PC-9 (cell line): ENCODE measurements around the gene COMMD4. TPM values are rescaled to one million over a fixed set of nuclear protein-coding genes. Genes with fewer than 3 reads are reported as not detected.
A peak's percentile ranks its signal among the peaks of the same experiment; 100 is the strongest.
"Not testable (repeated sequence)": the region's sequence is repeated elsewhere in the genome, so short reads cannot be mapped to it uniquely, and the experiment has no call there.

Source experiments
- BruUV-seq: library from RNA; stranded (reverse); fragments of 400-500 nt; replicated peaks from 2 replicates; lab custom pipeline; 2021; lab: Mats Ljungman, UMichigan
- CTCF ChIA-PET: fragments of 300-600 bp; sonication (Branson Sonifier 250); formaldehyde crosslinking; loops from one replicate; lab custom pipeline; 2022; ENCODE audit warnings: antibody characterized with exemption; lab: Charles Lee
- POLR2A ChIA-PET: fragments of 300-600 bp; sonication (Branson Sonifier 250); formaldehyde crosslinking; loops from one replicate; lab custom pipeline; 2022; ENCODE audit warnings: antibody characterized with exemption; ENCODE audit not compliant: unreplicated experiment; lab: Charles Lee
- DNase-seq, 2 experiments: peaks; one replicate each; pipeline versions ENCODE4 v3.0.0 to v3.0.0-alpha.2; 2015 to 2022; ENCODE audit warnings: mixed read lengths in 1 of 2
- H2AFZ ChIP-seq: fragments of 200-600 bp; sonication (generic); 2 replicates; pipeline ENCODE4 v1.8.1; 2017; ENCODE audit warnings: antibody characterized with exemption
- H3F3A ChIP-seq: fragments of 200-600 bp; sonication (generic); 2 replicates; pipeline ENCODE4 v1.8.1; 2017; ENCODE audit warnings: antibody characterized with exemption, mild to moderate bottlenecking, low read depth; ENCODE audit not compliant: insufficient read depth
- H3K27ac ChIP-seq: fragments of 200-600 bp; sonication (generic); 2 replicates; pipeline ENCODE4 v1.6.1; 2016; ENCODE audit warnings: mixed run types
- H3K27me3 ChIP-seq: fragments of 200-600 bp; sonication (generic); 2 replicates; pipeline ENCODE4 v1.6.1; 2016; ENCODE audit warnings: low read depth, mixed run types; ENCODE audit not compliant: insufficient read depth
- H3K36me3 ChIP-seq: fragments of 200-600 bp; sonication (generic); 2 replicates; pipeline ENCODE4 v1.6.1; 2016; ENCODE audit warnings: low read depth, mixed run types
- H3K4me1 ChIP-seq: fragments of 200-600 bp; sonication (generic); replicated peaks from 2 replicates; pipeline ENCODE4 v1.6.1; 2016; ENCODE audit warnings: mixed run types; ENCODE audit not compliant: insufficient read depth
- H3K4me2 ChIP-seq: fragments of 200-600 bp; sonication (generic); 2 replicates; pipeline ENCODE4 v1.6.1; 2017; ENCODE audit warnings: mixed run types
- H3K4me3 ChIP-seq: fragments of 200-600 bp; sonication (generic); 2 replicates; pipeline ENCODE4 v1.6.1; 2016; ENCODE audit warnings: mixed run types
- H3K79me2 ChIP-seq: fragments of 200-600 bp; sonication (generic); 2 replicates; pipeline ENCODE4 v1.6.1; 2017; ENCODE audit warnings: low read depth, mixed run types
- H3K9me2 ChIP-seq: fragments of 200-600 bp; sonication (generic); 2 replicates; pipeline ENCODE4 v1.8.1; 2017; ENCODE audit warnings: mild to moderate bottlenecking; ENCODE audit not compliant: insufficient read depth
- H3K9me3 ChIP-seq: fragments of 200-600 bp; sonication (generic); 2 replicates; pipeline ENCODE4 v1.8.1; 2016; ENCODE audit warnings: low read depth; ENCODE audit not compliant: insufficient read depth
- H4K20me1 ChIP-seq: fragments of 200-600 bp; sonication (generic); 2 replicates; pipeline ENCODE4 v1.8.1; 2017; ENCODE audit not compliant: insufficient read depth
- CTCF ChIP-seq: fragments of 200-600 bp; sonication (generic); conservative IDR thresholded peaks from 2 replicates; pipeline ENCODE4 v1.6.1; 2017; ENCODE audit warnings: mixed run types, antibody characterized with exemption, mild to moderate bottlenecking, moderate library complexity
- EZH2 ChIP-seq: fragments of 200-600 bp; sonication (generic); IDR thresholded peaks from 2 replicates; pipeline ENCODE4 v1.8.0; 2017; ENCODE audit warnings: antibody characterized with exemption, low read depth
- intact Hi-C: fragments of 100-400 bp; cut with micrococcal nuclease; formaldehyde crosslinking; loops from one replicate; pipeline ENCODE4 v1.10.0; 2022; ENCODE audit not compliant: unreplicated experiment
- total RNA-seq: library from RNA; stranded (reverse); gene quantifications from 2 replicates; pipeline ENCODE4 v1.2.3, GENCODE V29; 2021

The COMMD4 gene
- total RNA-seq, 1 experiment from 2014 or later, result 132 TPM

DNA sequence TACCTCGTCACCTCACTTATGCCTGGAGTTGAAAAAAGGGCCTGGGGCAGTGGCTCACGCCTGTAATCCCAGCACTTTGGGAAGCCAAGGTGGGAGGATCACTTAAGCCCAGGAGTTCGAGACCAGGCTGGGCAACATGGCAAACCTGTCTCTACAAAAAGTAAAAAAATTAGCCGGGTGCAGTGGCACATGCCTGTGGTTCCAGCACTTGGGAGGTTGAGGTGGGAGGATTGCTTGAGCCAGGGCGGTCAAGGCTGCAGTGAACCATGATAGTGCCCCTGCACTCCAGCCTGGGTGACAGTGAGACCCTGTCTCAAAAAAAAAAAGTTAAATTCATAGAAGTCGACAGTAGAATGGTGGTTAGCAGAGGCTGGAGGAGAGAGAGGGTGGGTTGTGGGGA lies 6.4 kb downstream of the COMMD4 start:
- Histone ChIP-seq H3F3A (peaks cover 3% of the 10 kb centered on the region; the same call in 1 of the 2 replicates), H3K36me3 (no peaks in the 10 kb centered on the region; the same call in 1 of the 2 replicates), H3K27ac (no peak overlapping the region), H3K27me3 (no peaks in the 10 kb centered on the region), H4K20me1 (no peaks in the 10 kb centered on the region), H3K79me2 (no peaks in the 10 kb centered on the region), H3K9me2 (no peaks in the 10 kb centered on the region), H3K4me2 (no peak overlapping the region), H3K4me3 (no peak overlapping the region), H2AFZ (no peak overlapping the region), H3K9me3 (no peaks in the 10 kb centered on the region), H3K4me1 (no peaks in the 10 kb centered on the region)
- no TSS peak for BruUV-seq
- TF ChIP-seq CTCF (no peak), EZH2 (no peak)
- intact Hi-C loops, result no loop called here
- ChIA-PET CTCF (no interaction called here), POLR2A (interaction anchor here (0.7 kb wide), 1 partner anchor 18 kb away, joined by 3 read pairs; no protein-coding TSS in a partner anchor)
- no peak for DNase-seq

GRCh38 chr15:75343953-75344352 lies 8.1 kb downstream of the COMMD4 start:
- H3K4me3 ChIP-seq, H3K27ac ChIP-seq, H3K9me3 ChIP-seq, H3K4me1 ChIP-seq, CTCF ChIA-PET, DNase-seq, H3K79me2 ChIP-seq, POLR2A ChIA-PET, H2AFZ ChIP-seq, H3K9me2 ChIP-seq, intact Hi-C loops, H4K20me1 ChIP-seq, H3K27me3 ChIP-seq, BruUV-seq, H3K36me3 ChIP-seq, H3K4me2 ChIP-seq, H3F3A ChIP-seq: not testable (repeated sequence)

DNA sequence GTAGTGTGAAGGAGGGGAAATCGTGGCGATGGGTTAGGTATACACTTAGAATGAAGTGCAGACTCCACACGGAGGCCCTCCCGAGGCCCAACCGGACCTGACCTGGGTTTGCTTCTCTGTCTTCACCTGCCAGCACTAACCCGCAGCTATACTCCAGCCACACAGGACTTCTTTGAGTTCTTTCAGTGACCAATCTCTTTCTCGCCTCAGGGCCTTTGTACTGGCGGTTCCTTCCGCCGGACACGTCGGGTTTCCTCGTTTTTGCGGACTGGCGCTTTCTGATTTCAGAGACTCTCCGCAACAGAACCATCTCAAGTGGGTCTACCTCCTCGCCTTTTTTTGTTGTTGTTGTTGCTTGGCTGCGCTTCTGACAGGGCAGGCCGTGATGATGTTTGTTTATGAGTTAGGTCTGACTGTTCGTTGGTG lies 10.9 kb downstream of the COMMD4 start, which contains the start of gene NEIL1:
Gene NEIL1 (plus strand): TSS at position 244 of the 426 bp plus-strand sequence. CDS start 1,867 bp downstream, outside the sequence.
- no peaks in the 10 kb centered on the region for H3K4me1 ChIP-seq
- no TSS peak for BruUV-seq
- H3K4me2 ChIP-seq, result peak within 1 kb of the TSS; percentile 100
- no peaks in the 10 kb centered on the region for H3K9me2 ChIP-seq
- DNase-seq, result no peak
- peak within 1 kb of the TSS; percentile 84 for H3K4me3 ChIP-seq
- H3K27ac ChIP-seq, result no peak within 1 kb of the TSS
- TF ChIP-seq CTCF (no peak), EZH2 (no peak)
- H2AFZ ChIP-seq, result peak within 1 kb of the TSS; percentile 84
- 0 out of 2 replicates have a peak, but pooled peaks cover 3% of the 10 kb centered on the region for H3F3A ChIP-seq
- ChIA-PET CTCF (no interaction called here), POLR2A (no interaction called here)
- H3K9me3 ChIP-seq, result no peaks in the 10 kb centered on the region
- no peaks in the 10 kb centered on the region for H3K27me3 ChIP-seq
- intact Hi-C loops, result no loop called here
- H3K36me3 ChIP-seq, result no peaks in the 10 kb centered on the region
- H4K20me1 ChIP-seq, result no peaks in the 10 kb centered on the region
- no peaks in the 10 kb centered on the region for H3K79me2 ChIP-seq
